HG03469 (cell line): ENCODE results near the gene FHL3.

Source experiments
- ATAC-seq: cut with Tn5 transposase; IDR thresholded peaks from one replicate; pipeline ENCODE4 v1.9.1; 2021; ENCODE audit warnings: mild to moderate bottlenecking, moderate library complexity, moderate number of reproducible peaks; ENCODE audit not compliant: unreplicated experiment

The FHL3 gene

DNA sequence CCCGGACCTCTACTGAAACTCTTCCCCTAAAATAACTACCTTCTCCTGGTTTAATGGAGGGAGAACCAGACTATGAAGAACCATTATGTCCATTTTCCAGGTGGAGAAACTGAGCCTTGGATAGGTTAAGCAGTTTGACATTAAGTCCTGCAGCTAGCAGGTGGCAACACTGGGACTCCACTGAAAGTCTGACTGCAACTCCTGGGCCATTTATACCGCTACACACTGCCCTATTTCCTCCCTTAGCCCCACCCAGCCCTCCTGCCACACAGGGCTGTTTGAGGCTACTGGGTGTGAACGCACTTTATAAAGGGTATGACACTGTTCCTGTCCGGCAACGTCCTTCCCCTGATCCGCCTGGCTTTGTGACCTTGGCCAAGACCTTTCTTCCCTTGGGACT, 58.0 kb downstream of the FHL3 start:
- ATAC-seq, result no peak
